Frontal cortex (tissue), 4 donors: ENCODE data around the gene HSPA8. TPM values are rescaled to one million over a fixed set of nuclear protein-coding genes. Genes with fewer than 3 reads are reported as not detected.
A peak's percentile ranks its signal among the peaks of the same experiment; 100 is the strongest.

Experiments
- DNase-seq, 2 donors: peaks; one replicate each; pipeline ENCODE4 v3.0.0; 2012; ENCODE audit warnings: low spot score in 2 of 2
- FAIRE-seq: peaks from 2 replicates; lab custom pipeline; 2012; peaks lifted over from hg19 to GRCh38; lab: Jason Lieb, UNC
- small RNA-seq: library from RNA; depleted of rRNA; stranded (forward); fragments of <200 nt; gene quantifications from one replicate; pipeline ENCODE3, GENCODE V24; 2014
- total RNA-seq: library from RNA; depleted of rRNA; stranded (reverse); fragments of >200 nt; gene quantifications from one replicate; pipeline ENCODE4 v1.2.3, GENCODE V29; 2014
- donor health status: control.
- donor health status: control.
- donor health status: control.

HSPA8 gene
- total RNA-seq, 1 donor from 2014 or later: 3,900 TPM

- no peak for FAIRE-seq
These were observed 8.8 kb downstream of the HSPA8 start for GRCh38 chr11:123052901-123053721.

GRCh38 chr11:123051634-123052033 lies 10.3 kb downstream of the HSPA8 start:
- DNase-seq (no peak), FAIRE-seq (no peak)

More at GRCh38 chr11:123052901-123053721, 8.8 kb downstream of the HSPA8 start:
- DNase-seq: no peak

- no peak for FAIRE-seq
- no peak for DNase-seq
These were observed 10.8 kb downstream of the HSPA8 start for GRCh38 chr11:123051146-123051545.

- FAIRE-seq (no peak), DNase-seq (no peak)
These were observed 14.0 kb downstream of the HSPA8 start for GRCh38 chr11:123047947-123048293.

DNA sequence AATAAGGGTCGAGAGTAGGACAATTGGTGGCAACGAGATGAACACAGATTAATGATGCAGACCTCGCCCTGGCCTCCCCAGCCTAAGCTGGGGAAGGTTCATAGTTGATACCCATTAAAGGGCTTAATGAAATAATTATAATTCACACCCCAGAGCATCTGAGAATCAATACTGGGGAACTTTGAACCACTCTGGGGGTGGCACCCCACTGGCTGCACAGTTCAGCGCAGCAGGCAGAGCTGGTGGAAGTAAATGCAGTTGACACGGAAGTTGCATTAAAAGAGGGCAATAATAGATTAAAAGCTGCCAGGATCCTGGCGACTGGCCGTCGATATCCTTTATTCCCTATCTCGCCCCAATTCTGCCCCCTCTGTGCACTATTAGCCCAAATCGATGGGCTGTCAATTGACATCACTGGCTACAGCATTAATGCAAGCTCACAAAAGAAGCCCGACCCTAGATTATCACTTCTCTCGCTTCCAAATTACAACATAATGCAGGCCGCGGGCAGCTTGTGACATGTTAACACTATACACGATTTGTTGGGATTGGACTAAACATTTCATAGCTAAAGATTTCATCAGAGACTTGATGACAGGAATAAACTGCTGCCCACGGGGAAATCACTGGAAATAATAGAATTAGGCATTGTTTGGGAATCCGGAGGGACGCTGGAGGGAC lies 14.5 kb downstream of the HSPA8 start:
- no peak for FAIRE-seq
- no peak for DNase-seq

DNA sequence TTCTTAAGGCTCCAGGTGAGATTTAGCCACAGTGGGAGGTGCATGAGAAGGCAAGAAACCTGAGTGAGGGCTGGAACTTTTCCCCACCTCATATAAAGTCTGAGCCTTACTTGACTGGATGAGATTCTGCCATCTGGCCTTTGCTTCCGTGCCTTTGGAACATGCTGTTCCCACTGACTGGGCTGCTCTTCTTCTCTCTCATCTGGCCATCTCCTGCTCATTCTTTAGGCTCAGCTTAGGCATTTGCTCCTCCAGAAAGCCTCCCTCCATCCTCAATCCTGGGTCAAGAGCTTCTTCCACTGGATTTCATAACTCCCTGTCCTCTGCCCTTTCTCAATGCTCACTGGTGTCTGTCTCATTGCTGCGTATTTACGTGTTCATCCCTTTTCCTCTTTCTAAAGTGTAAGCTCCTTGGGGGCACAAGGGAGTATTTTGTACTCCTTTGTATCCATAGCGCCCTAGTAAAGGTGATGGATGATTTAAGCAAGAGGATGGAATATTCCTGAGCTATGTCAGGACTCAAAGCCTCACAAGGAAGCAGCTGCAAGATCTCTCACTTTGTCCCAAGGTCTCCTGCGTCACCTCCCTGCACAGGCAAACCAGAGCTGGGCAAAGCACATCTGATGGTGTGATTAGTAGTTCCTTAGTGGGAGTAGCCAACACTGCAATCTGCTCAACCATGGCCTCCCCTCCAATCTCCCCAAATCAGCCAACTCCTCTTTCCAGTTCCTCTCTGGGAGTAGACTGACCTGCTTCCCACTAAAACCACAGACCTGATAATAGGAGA lies 15.3 kb downstream of the HSPA8 start:
- DNase-seq: no peak
- FAIRE-seq: no peak

- no peak for DNase-seq
- FAIRE-seq: no peak
These were observed 16.8 kb downstream of the HSPA8 start for GRCh38 chr11:123045101-123045500.

DNA sequence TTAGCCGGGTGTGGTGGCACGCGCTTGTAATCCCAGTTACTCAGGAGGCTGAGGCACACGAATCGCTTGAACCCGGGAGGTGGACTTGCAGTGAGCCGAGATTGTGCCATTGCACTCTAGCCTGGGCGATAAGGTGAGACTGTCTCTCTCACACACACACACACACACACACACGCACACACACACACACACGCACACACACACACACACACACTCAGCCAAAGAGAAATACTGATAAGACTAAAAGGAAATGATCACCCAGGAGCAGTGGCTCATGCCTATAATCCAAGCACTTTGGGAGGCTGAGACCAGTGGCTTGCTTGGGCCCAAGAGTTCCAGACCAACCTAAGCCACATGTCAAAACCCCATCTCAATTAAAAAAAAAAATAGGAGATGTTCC lies 20.8 kb downstream of the HSPA8 start:
- FAIRE-seq: no peak
- no peak for DNase-seq

DNA sequence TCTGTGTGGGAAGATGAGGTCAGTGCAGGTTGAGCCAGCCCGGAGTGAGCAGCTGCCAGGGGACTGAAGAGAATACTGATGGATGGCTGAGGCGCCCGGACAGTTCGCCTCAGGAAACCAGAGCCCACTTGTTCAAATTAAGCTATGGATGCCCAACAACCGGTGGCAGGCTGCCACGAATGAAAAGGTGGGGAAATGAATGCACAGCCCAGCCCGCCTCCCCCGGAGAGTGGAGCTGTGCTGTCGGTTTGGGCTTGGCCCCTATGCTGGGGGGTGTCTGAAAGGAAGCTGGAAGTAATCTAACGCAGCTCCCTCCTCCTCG lies 21.9 kb downstream of the HSPA8 start:
- FAIRE-seq (no peak), DNase-seq (no peak)

- DNase-seq (no peak), FAIRE-seq (no peak)
These were observed 26.1 kb downstream of the HSPA8 start for GRCh38 chr11:123035831-123036230.

DNA sequence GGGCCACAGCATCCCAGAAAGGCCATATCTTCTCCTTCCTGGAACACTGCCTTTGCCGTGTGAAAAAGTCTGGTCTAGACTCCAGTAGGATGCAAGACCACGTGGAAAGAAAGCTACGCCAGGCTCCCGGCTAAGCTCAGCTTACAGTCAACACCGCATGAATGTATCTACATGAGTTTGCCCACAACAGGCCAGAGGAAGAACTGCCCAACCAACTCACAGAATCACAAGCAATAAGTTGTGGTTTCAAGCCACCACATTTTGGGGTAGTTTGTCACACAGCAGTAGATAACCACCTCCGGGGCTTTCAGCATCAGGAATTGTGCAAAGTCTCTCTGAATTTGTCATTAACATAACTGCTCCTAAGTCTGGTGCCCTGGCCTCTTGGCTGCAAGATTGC lies 27.3 kb downstream of the HSPA8 start:
- FAIRE-seq: no peak
- no peak for DNase-seq

DNA sequence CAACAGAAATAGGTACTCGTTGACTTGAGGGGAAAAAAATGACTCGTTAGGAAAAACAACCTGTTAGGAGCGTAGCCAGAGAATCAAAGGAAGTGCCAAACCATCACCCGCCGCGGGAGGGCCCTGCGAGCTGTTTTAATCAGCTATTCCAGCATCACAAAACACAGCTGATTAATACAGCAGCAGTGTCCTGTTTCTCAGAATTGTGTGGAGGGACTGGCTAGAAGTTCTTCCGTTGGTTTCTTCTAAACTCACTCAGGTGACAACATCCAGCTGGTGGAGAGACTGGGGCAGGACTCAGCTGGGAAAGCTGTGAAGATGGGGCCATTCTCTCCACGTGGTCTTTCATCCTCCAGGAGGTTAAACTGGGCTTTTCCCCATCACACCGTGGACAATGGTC lies 28.0 kb downstream of the HSPA8 start:
- no peak for FAIRE-seq

DNA sequence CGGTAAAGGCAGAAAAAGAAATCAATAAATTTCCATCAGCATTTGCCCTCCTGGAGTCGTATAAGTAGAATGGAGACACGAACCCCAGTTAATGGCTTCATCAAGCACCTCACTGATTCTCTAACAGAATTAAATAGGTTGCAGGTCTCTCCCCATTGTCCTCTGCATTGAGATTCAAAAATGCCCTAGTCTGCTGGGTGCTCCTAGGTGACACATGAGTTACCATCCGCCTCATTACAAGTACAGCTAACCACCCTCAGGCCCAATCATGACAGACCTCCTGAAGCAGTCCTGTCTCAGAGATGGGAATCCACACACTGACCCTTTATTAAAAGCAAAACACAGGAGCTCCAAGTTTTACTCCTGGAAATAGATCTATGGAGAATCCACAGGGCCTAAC lies 31.4 kb downstream of the HSPA8 start:
- DNase-seq (no peak), FAIRE-seq (no peak)

More for the DNA sequence above, 28.0 kb downstream of the HSPA8 start:
- DNase-seq: no peak

GRCh38 chr11:123020968-123021367 lies 41.0 kb downstream of the HSPA8 start:
- FAIRE-seq (no peak), DNase-seq (peak in 1 of 2 donors; percentile 30)

DNA sequence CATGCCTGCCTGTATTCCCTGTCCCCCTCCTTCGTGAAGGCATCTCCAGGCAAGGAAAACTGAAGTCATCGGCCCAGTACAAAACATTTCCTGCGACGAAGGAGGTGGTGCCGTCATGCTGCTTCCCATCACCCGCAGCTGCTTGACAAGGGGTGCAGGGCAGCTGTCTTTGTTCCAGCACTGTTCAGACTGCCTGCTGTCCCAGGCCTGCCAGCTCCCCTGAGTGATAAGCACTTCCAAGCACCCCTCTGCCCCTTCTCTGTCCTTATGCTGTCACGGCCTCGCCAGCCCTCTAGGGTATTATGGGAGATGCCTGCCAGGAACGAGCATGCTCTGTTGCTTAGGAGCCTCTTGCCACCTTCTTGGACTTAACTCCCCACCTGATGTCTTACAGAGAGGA lies 43.2 kb downstream of the HSPA8 start:
- DNase-seq (no peak), FAIRE-seq (no peak)

DNA sequence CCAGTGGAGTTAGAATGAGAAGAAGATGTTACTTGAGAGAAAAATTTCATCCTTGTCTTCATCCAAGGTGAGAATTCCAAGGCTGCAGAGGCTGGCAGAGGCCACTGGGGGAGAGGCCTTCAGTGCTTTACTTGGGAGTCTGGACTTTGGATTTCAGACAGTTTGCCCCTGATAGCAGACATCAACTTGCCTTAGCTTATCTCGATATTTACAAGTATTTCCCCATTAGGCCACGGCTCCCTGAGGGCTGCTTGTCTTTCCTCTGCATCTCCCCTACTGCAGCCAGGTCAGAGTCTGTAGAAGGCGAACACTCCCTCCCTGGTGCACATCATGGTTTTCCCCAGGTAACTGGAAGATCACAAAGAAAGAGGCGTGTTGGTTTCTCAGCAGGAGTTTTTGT lies 50.4 kb downstream of the HSPA8 start:
- no peak for FAIRE-seq

More for the DNA sequence above, 50.4 kb downstream of the HSPA8 start:
- no peak for DNase-seq

Small RNA genes lying within 50 kb of the gene (small RNA-seq; reads per million reads assigned to genes)
- gene RPL31P47 (not detected), gene SNORD14C (not detected), gene SNORD14D (not detected), gene SNORD14E (138 reads per million, percentile 98 among the genes with 10 or more reads in this experiment)

Other genes with a start within 250 kb of the HSPA8 start
- gene CRTAM, start 223.6 kb downstream of the HSPA8 start, total RNA-seq: 0.41 TPM
- 10.6 TPM for gene JHY, start 179.4 kb downstream of the HSPA8 start, total RNA-seq
- gene BSX, start 80.3 kb downstream of the HSPA8 start, total RNA-seq: not detected
- gene CLMP, start 133.1 kb upstream of the HSPA8 start, total RNA-seq: 50.5 TPM